HepG2 (cell line): ENCODE measurements around the gene ZBTB32. TPM values are rescaled to one million over a fixed set of nuclear protein-coding genes. Genes with fewer than 3 reads are reported as not detected.

Source experiments
- ATAC-seq: fragments of 200-7000 bp; cut with Tn5 transposase; 3 replicates; pipeline ENCODE4 v1.9.1; 2020; ENCODE audit warnings: mild to moderate bottlenecking, moderate library complexity
- BruUV-seq: library from RNA; stranded (reverse); fragments of 400-500 nt; replicated peaks from 2 replicates; lab custom pipeline; 2021; lab: Mats Ljungman, UMichigan
- CTCF ChIA-PET: fragments of 300-600 bp; formaldehyde crosslinking; extraction: SDS; loops from one replicate; lab custom pipeline; 2021; ENCODE audit warnings: low total read pairs, inconsistent platforms, low intra/inter-chr PET ratio; lab: Yijun Ruan, JAX
- POLR2A ChIA-PET: fragments of 350-600 bp; sonication (Branson Sonifier 250); formaldehyde crosslinking; loops from one replicate; lab custom pipeline; 2020; ENCODE audit warnings: antibody characterized with exemption, inconsistent platforms; lab: Yijun Ruan, JAX
- DNase-seq: peaks from one replicate; pipeline ENCODE4 v3.0.0-alpha.2; 2015; ENCODE audit warnings: low spot score
- FAIRE-seq: peaks from 3 replicates; lab custom pipeline; 2011; peaks lifted over from hg19 to GRCh38; lab: Jason Lieb, UNC
- H2AFZ ChIP-seq: one replicate; pipeline ENCODE4 v1.6.1; 2011; ENCODE audit warnings: low read length, inconsistent platforms
- H3K27ac ChIP-seq: fragments of 300-600 bp; 3 replicates; pipeline ENCODE4 v1.8.0; 2011; ENCODE audit warnings: mixed run types, mild to moderate bottlenecking, mixed read lengths, low read length, inconsistent platforms; ENCODE audit not compliant: insufficient read depth; ENCODE audit errors: extremely low read length
- H3K27me3 ChIP-seq, 2 experiments: fragments of 200-600 bp in 1 of 2; 2 replicates in 1 of 2; 3 replicates in 1 of 2; pipeline versions ENCODE4 v1.6.0 to v1.8.0; 2011; ENCODE audit warnings: low read length in 2 of 2, mild to moderate bottlenecking in 2 of 2, moderate library complexity in 2 of 2, inconsistent platforms in 1 of 2; ENCODE audit not compliant: insufficient read depth in 2 of 2, control insufficient read depth in 1 of 2
- H3K36me3 ChIP-seq, 2 experiments: fragments of 200-600 bp in 1 of 2; replicated peaks in 1 of 2; 2 replicates in 1 of 2; 3 replicates in 1 of 2; pipeline versions ENCODE4 v1.5.1 to v1.8.0; 2011; ENCODE audit warnings: low read length in 2 of 2, inconsistent platforms in 1 of 2; ENCODE audit not compliant: insufficient read depth in 2 of 2, control insufficient read depth in 1 of 2
- H3K4me1 ChIP-seq: 2 replicates; pipeline ENCODE4 v1.5.1; 2012; ENCODE audit warnings: low read length, inconsistent platforms; ENCODE audit not compliant: insufficient read depth
- H3K4me2 ChIP-seq: 2 replicates; pipeline ENCODE4 v1.6.0; 2011; ENCODE audit warnings: low read depth, low read length, inconsistent platforms
- H3K4me3 ChIP-seq, 3 experiments: fragments of 200-600 bp in 1 of 3; sonication (generic), shearing (Covaris generic) in 1 of 3; replicated peaks in 1 of 3; 2 replicates each; pipeline ENCODE4 v1.5.1; 2011 to 2016; ENCODE audit warnings: low read length in 3 of 3, inconsistent platforms in 2 of 3, low read depth in 2 of 3, mild to moderate bottlenecking in 2 of 3, control low read depth in 1 of 3, mixed read lengths in 1 of 3; ENCODE audit not compliant: insufficient read depth in 1 of 3
- H3K79me2 ChIP-seq: one replicate; pipeline ENCODE4 v1.6.1; 2011; ENCODE audit warnings: low read length, inconsistent platforms; ENCODE audit not compliant: insufficient read depth
- H3K9ac ChIP-seq: 2 replicates; pipeline ENCODE4 v1.6.0; 2011; ENCODE audit warnings: mild to moderate bottlenecking, low read depth, low read length, inconsistent platforms; ENCODE audit not compliant: insufficient read depth
- H3K9me3 ChIP-seq: 2 replicates; pipeline ENCODE4 v1.5.1; 2012; ENCODE audit warnings: mild to moderate bottlenecking, low read length
- H4K20me1 ChIP-seq: 2 replicates; pipeline ENCODE4 v1.6.0; 2011; ENCODE audit warnings: inconsistent platforms, mild to moderate bottlenecking, low read length, moderate library complexity; ENCODE audit not compliant: insufficient read depth
- DPF2 ChIP-seq: sonication (generic); formaldehyde crosslinking; IDR thresholded peaks from 2 replicates; pipeline ENCODE4 v1.4.0; 2020; ENCODE audit warnings: mild to moderate bottlenecking, low read depth, missing genetic modification reagents, borderline replicate concordance
- HMGA1 ChIP-seq: sonication (generic); formaldehyde crosslinking; conservative IDR thresholded peaks from 2 replicates; pipeline ENCODE4 v1.4.0; 2020; ENCODE audit warnings: missing genetic modification reagents
- HNRNPK ChIP-seq: fragments of 200-400 bp; formaldehyde crosslinking; IDR thresholded peaks from 2 replicates; pipeline ENCODE4 v1.6.1; 2018; ENCODE audit warnings: low read length, low read depth, moderate library complexity, mild to moderate bottlenecking; ENCODE audit not compliant: poor library complexity, severe bottlenecking
- JARID2 ChIP-seq: sonication (generic); formaldehyde crosslinking; IDR thresholded peaks from 2 replicates; pipeline ENCODE4 v1.8.1; 2023; ENCODE audit warnings: missing genetic modification reagents, inconsistent platforms; ENCODE audit not compliant: insufficient replicate concordance
- KLF16 ChIP-seq, 2 experiments: sonication (generic) in 1 of 2; formaldehyde crosslinking in 1 of 2; IDR thresholded peaks; 2 replicates each; pipeline versions ENCODE4 v1.6.1 to v1.8.0; 2016 to 2023; ENCODE audit warnings: missing genetic modification reagents in 2 of 2, missing compliant biosample characterization in 1 of 2
- ZMYM3 ChIP-seq: sonication (generic); formaldehyde crosslinking; IDR thresholded peaks from 2 replicates; pipeline ENCODE4 v1.5.1; 2020; ENCODE audit warnings: mild to moderate bottlenecking, missing genetic modification reagents
- ZNF501 ChIP-seq: sonication (generic); formaldehyde crosslinking; IDR thresholded peaks from 2 replicates; pipeline ENCODE4 v1.5.1; 2020; ENCODE audit warnings: mild to moderate bottlenecking, moderate library complexity, missing genetic modification reagents
- ZNF768 ChIP-seq: sonication (generic); formaldehyde crosslinking; IDR thresholded peaks from 2 replicates; pipeline ENCODE4 v1.4.0; 2020; ENCODE audit warnings: missing genetic modification reagents
- ZSCAN25 ChIP-seq: sonication (generic); formaldehyde crosslinking; IDR thresholded peaks from 2 replicates; pipeline ENCODE4 v1.8.0; 2022; ENCODE audit warnings: mild to moderate bottlenecking, missing genetic modification reagents
- WGBS: methylation state at CpG from one replicate; pipeline ENCODE4 v1.1.6; 2017; ENCODE audit warnings: low lambda C conversion rate; 5-methylcytosine and 5-hydroxymethylcytosine counted together
- in situ Hi-C: cut with HindIII; loops from 2 replicates; pipeline ENCODE4 v1.10.0; 2017; ENCODE audit warnings: low pct_unique_long_range_greater_than_20kb; ENCODE audit not compliant: extremely low pct_ligation_motif_present
- intact Hi-C: fragments of 100-400 bp; cut with micrococcal nuclease; formaldehyde crosslinking; loops from one replicate; pipeline ENCODE4 v1.10.0; 2022; ENCODE audit not compliant: unreplicated experiment
- polyA plus RNA-seq, 8 experiments: library from polyadenylated mRNA; depleted of rRNA in 3 of 8; stranded (reverse) in 7 of 8; unstranded in 1 of 8; fragments of >200 nt; fragmentation: Illumina TruSeq in 4 of 8; extraction: Trizol in 4 of 8; gene quantifications; 2 replicates each; pipeline versions ENCODE4 v1.2.1 to v1.2.3, GENCODE V29; 2011 to 2016; ENCODE audit warnings: low read depth in 4 of 8, missing spikeins in 1 of 8, mixed read lengths in 1 of 8; ENCODE audit not compliant: insufficient read depth in 1 of 8
- total RNA-seq, 5 experiments: library from RNA; depleted of rRNA; stranded (reverse); fragments of >200 nt; fragmentation: Illumina TruSeq; extraction: Trizol; gene quantifications; 2 replicates each; pipeline ENCODE4 v1.2.3, GENCODE V29; 2016; ENCODE audit warnings: low read depth in 1 of 5
- TF ChIP-seq, protein P1 (sequence below): sonication (generic); formaldehyde crosslinking; IDR thresholded peaks from 2 replicates; pipeline ENCODE4 v1.5.0; 2020; ENCODE audit warnings: mild to moderate bottlenecking, missing genetic modification reagents
- TF ChIP-seq, protein P2 (sequence below): sonication (generic); formaldehyde crosslinking; IDR thresholded peaks from 2 replicates; pipeline ENCODE4 v1.8.0; 2022; ENCODE audit warnings: missing genetic modification reagents, mild to moderate bottlenecking, moderate library complexity, borderline replicate concordance

The ZBTB32 gene
- total and polyA plus RNA-seq, 2 of the 13 experiments (the other 11 are each of a cell fraction or from before 2014, with no cell fraction given), result not detected

DNA sequence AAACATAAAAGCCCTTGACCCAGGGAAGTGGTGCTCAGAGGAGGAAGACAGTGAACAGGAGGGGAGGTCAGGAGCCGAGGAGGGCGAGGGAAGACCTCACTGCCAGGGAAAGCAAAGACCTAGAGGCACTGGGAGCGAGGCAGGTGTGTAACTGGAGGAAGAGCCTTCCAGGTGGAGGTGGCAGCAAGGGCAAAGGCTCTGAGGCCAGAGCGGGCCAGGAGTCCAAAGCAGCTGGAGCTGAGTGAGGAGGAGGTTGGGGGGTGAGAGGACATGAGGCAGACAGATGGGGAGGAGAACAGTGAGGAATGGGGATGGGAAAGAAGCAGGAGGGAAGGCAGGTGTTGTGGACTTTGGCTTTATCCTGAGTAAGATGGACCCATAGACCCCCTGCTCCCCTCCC lies 34.4 kb upstream of the ZBTB32 start:
- Histone ChIP-seq H3K9me3 (no peaks in the 10 kb centered on the region), H2AFZ (no peak overlapping the region), H3K27ac (no peak overlapping the region), H3K4me1 (peaks cover 41% of the 10 kb centered on the region), H3K4me3 (no peak overlapping the region), H3K27me3 (0 out of 5 replicates have a peak, but pooled peaks cover 0 to 4% of the 10 kb centered on the region in 2 experiments), H3K4me2 (no peak overlapping the region), H3K9ac (no peak overlapping the region), H4K20me1 (no peaks in the 10 kb centered on the region), H3K36me3 (no peaks in the 10 kb centered on the region), H3K79me2 (no peaks in the 10 kb centered on the region)
- WGBS, result 50% methylated on average over 4 of the region's 4 CpGs
- intact Hi-C loops, result no loop called here
- in situ Hi-C loops, result no loop called here
- ATAC-seq, result no peak
- ChIA-PET CTCF (no interaction called here), POLR2A (no interaction called here)
- no peak for TF ChIP-seq KLF16 (CRISPR knock-in tag; IDR thresholded peaks at IDR 0.05)
- 0 out of 2 replicates have a peak, but pooled peaks have one; percentile 60 for TF ChIP-seq ZSCAN25
- peak; percentile 53 for TF ChIP-seq HNRNPK
- TF ChIP-seq JARID2 (CRISPR knock-in tag), result no peak
- no peak for TF ChIP-seq ZNF501 (CRISPR knock-in tag)
- no peak for TF ChIP-seq HMGA1
- TF ChIP-seq ZMYM3 (CRISPR knock-in tag), result 0 out of 2 replicates have a peak, but pooled peaks have one; percentile 5
- TF ChIP-seq ZNF768 (CRISPR knock-in tag), result 0 out of 2 replicates have a peak, but pooled peaks have one; percentile 11
- no TSS peak for BruUV-seq
- no peak for DNase-seq
- no peak for FAIRE-seq

DNA sequence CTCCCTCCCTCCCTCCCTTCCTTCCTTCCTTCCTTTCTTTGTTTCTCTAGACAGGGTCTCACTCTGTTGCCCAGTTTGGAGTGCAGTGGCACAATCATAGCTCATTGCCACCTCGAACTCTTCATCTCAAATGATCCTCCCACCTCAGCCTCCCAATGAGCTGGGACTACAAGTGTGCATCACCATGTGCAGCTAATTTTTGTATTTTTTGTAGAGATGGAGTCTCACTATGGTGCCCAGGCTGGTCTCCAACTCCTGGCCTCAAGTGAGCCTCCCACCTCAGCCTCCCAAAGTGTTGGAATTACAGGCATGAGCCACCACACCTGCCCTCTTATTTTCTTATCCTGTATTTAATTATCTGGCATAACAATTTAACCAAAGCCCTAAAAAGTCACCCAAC lies 33.7 kb upstream of the ZBTB32 start:
- Histone ChIP-seq H4K20me1 (no peaks in the 10 kb centered on the region), H3K4me2 (no peak overlapping the region), H3K27me3 (0 out of 5 replicates have a peak, but pooled peaks cover 0 to 4% of the 10 kb centered on the region in 2 experiments), H3K79me2 (no peaks in the 10 kb centered on the region), H3K4me3 (no peak overlapping the region), H3K9ac (no peak overlapping the region), H3K9me3 (no peaks in the 10 kb centered on the region), H3K27ac (no peak overlapping the region), H3K36me3 (no peaks in the 10 kb centered on the region), H2AFZ (no peak overlapping the region), H3K4me1 (peaks cover 41% of the 10 kb centered on the region)
- FAIRE-seq, result no peak
- no peak for DNase-seq
- WGBS, result 64% methylated on average over 1 of the region's 1 CpG
- intact Hi-C loops, result no loop called here
- ChIA-PET POLR2A (no interaction called here), CTCF (no interaction called here)
- no peak for ATAC-seq
- no TSS peak for BruUV-seq
- in situ Hi-C loops, result no loop called here
- TF ChIP-seq, protein P1, sequence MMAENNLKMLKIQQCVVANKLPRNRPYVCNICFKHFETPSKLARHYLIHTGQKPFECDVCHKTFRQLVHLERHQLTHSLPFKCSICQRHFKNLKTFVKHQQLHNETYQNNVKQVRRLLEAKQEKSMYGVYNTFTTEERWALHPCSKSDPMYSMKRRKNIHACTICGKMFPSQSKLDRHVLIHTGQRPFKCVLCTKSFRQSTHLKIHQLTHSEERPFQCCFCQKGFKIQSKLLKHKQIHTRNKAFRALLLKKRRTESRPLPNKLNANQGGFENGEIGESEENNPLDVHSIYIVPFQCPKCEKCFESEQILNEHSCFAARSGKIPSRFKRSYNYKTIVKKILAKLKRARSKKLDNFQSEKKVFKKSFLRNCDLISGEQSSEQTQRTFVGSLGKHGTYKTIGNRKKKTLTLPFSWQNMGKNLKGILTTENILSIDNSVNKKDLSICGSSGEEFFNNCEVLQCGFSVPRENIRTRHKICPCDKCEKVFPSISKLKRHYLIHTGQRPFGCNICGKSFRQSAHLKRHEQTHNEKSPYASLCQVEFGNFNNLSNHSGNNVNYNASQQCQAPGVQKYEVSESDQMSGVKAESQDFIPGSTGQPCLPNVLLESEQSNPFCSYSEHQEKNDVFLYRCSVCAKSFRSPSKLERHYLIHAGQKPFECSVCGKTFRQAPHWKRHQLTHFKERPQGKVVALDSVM (CRISPR knock-in tag), result peak; percentile 78; the same call in 1 of the 2 replicates
- TF ChIP-seq DPF2 (CRISPR knock-in tag), result no peak
- TF ChIP-seq, protein P2, sequence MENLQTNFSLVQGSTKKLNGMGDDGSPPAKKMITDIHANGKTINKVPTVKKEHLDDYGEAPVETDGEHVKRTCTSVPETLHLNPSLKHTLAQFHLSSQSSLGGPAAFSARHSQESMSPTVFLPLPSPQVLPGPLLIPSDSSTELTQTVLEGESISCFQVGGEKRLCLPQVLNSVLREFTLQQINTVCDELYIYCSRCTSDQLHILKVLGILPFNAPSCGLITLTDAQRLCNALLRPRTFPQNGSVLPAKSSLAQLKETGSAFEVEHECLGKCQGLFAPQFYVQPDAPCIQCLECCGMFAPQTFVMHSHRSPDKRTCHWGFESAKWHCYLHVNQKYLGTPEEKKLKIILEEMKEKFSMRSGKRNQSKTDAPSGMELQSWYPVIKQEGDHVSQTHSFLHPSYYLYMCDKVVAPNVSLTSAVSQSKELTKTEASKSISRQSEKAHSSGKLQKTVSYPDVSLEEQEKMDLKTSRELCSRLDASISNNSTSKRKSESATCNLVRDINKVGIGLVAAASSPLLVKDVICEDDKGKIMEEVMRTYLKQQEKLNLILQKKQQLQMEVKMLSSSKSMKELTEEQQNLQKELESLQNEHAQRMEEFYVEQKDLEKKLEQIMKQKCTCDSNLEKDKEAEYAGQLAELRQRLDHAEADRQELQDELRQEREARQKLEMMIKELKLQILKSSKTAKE (CRISPR knock-in tag), result no peak
